IMR-90 (cell line): ENCODE data around the gene MBOAT2. TPM values are rescaled to one million over a fixed set of nuclear protein-coding genes. Genes with fewer than 3 reads are reported as not detected.

Experiments
- ATAC-seq: fragments of 200-7000 bp; cut with Tn5 transposase; 2 replicates; pipeline ENCODE4 v1.9.1; 2020; ENCODE audit warnings: low read depth, mild to moderate bottlenecking, moderate library complexity
- BruUV-seq: library from RNA; stranded (reverse); fragments of 400-500 nt; replicated peaks from 2 replicates; lab custom pipeline; 2021; lab: Mats Ljungman, UMichigan
- CTCF ChIA-PET: fragments of 300-600 bp; formaldehyde crosslinking; extraction: SDS; loops from one replicate; lab custom pipeline; 2021; ENCODE audit warnings: antibody characterized with exemption; lab: Yijun Ruan, JAX
- POLR2A ChIA-PET: fragments of 300-600 bp; sonication (Branson Sonifier 250); formaldehyde crosslinking; loops from one replicate; lab custom pipeline; 2022; ENCODE audit warnings: antibody characterized with exemption; ENCODE audit not compliant: unreplicated experiment; lab: Charles Lee
- DNase-seq: peaks from one replicate; pipeline ENCODE4 v3.0.0; 2013
- H2AFZ ChIP-seq: replicated peaks from 2 replicates; pipeline ENCODE3; 2013; ENCODE audit warnings: low read length, mild to moderate bottlenecking; ENCODE audit not compliant: poor library complexity
- H2AK5ac ChIP-seq: 2 replicates; pipeline ENCODE4 v1.6.1; 2013; ENCODE audit warnings: low read depth, low read length, inconsistent platforms
- H2AK9ac ChIP-seq: replicated peaks from 2 replicates; pipeline ENCODE3; 2013; ENCODE audit warnings: mild to moderate bottlenecking, low read depth, low read length, moderate library complexity; ENCODE audit not compliant: poor library complexity
- H2BK120ac ChIP-seq: 2 replicates; pipeline ENCODE4 v1.6.1; 2013; ENCODE audit warnings: low read depth, low read length, inconsistent platforms
- H2BK15ac ChIP-seq: 3 replicates; pipeline ENCODE4 v1.6.1; 2013; ENCODE audit warnings: low read depth, low read length, inconsistent platforms
- H2BK20ac ChIP-seq: 2 replicates; pipeline ENCODE4 v1.6.1; 2013; ENCODE audit warnings: low read depth, mild to moderate bottlenecking, inconsistent platforms, low read length, moderate library complexity
- H2BK5ac ChIP-seq: 2 replicates; pipeline ENCODE4 v1.6.1; 2013; ENCODE audit warnings: mild to moderate bottlenecking, low read depth, low read length, inconsistent platforms; ENCODE audit not compliant: poor library complexity, severe bottlenecking
- H3K14ac ChIP-seq: replicated peaks from 2 replicates; pipeline ENCODE4 v1.6.1; 2013; ENCODE audit warnings: low read depth, low read length, inconsistent platforms
- H3K18ac ChIP-seq: 2 replicates; pipeline ENCODE4 v1.6.1; 2013; ENCODE audit warnings: low read depth, low read length, control low read depth
- H3K23ac ChIP-seq: 2 replicates; pipeline ENCODE4 v1.6.1; 2013; ENCODE audit warnings: low read depth, low read length, inconsistent platforms
- H3K27ac ChIP-seq: 2 replicates; pipeline ENCODE4 v1.5.1; 2013; ENCODE audit warnings: mild to moderate bottlenecking, control low read depth, low read length; ENCODE audit not compliant: insufficient read depth
- H3K27me3 ChIP-seq: 2 replicates; pipeline ENCODE4 v1.6.1; 2013; ENCODE audit warnings: low read length; ENCODE audit not compliant: control insufficient read depth, insufficient read depth
- H3K36me3 ChIP-seq: 2 replicates; pipeline ENCODE4 v1.6.1; 2013; ENCODE audit warnings: low read length, mixed read lengths; ENCODE audit not compliant: control insufficient read depth, insufficient read depth
- H3K4ac ChIP-seq: 2 replicates; pipeline ENCODE4 v1.6.1; 2013; ENCODE audit warnings: low read depth, low read length, inconsistent platforms
- H3K4me1 ChIP-seq: 2 replicates; pipeline ENCODE4 v1.6.1; 2013; ENCODE audit warnings: low read length, mixed read lengths; ENCODE audit not compliant: control insufficient read depth, insufficient read depth
- H3K4me2 ChIP-seq: 2 replicates; pipeline ENCODE4 v1.6.1; 2013; ENCODE audit warnings: low read depth, mild to moderate bottlenecking, control low read depth, low read length, moderate library complexity
- H3K4me3 ChIP-seq: 2 replicates; pipeline ENCODE4 v1.5.1; 2013; ENCODE audit warnings: low read depth, mild to moderate bottlenecking, control low read depth, low read length, moderate library complexity; ENCODE audit not compliant: insufficient read depth
- H3K56ac ChIP-seq: 2 replicates; pipeline ENCODE4 v1.6.1; 2013; ENCODE audit warnings: low read length, inconsistent platforms; ENCODE audit not compliant: insufficient read depth; ENCODE audit errors: extremely low read depth
- H3K79me1 ChIP-seq, 2 experiments: 2 replicates each; pipeline ENCODE4 v1.6.1; 2013; ENCODE audit warnings: low read length in 2 of 2, inconsistent platforms in 1 of 2, low read depth in 1 of 2
- H3K9ac ChIP-seq: 2 replicates; pipeline ENCODE4 v1.6.1; 2013; ENCODE audit warnings: low read depth, low read length, control low read depth
- H3K9me1 ChIP-seq: 2 replicates; pipeline ENCODE4 v1.6.1; 2013; ENCODE audit warnings: low read length, inconsistent platforms; ENCODE audit not compliant: insufficient read depth
- H3K9me3 ChIP-seq: 2 replicates; pipeline ENCODE4 v1.6.1; 2013; ENCODE audit warnings: low read length; ENCODE audit not compliant: control insufficient read depth, insufficient read depth
- H4K20me1 ChIP-seq: 2 replicates; pipeline ENCODE4 v1.6.1; 2013; ENCODE audit warnings: low read length, inconsistent platforms; ENCODE audit not compliant: insufficient read depth
- H4K5ac ChIP-seq: 2 replicates; pipeline ENCODE4 v1.6.1; 2013; ENCODE audit warnings: mild to moderate bottlenecking, low read depth, low read length, control low read depth
- H4K8ac ChIP-seq, 2 experiments: 2 replicates each; pipeline ENCODE4 v1.6.1; 2013; ENCODE audit warnings: low read depth in 2 of 2, low read length in 2 of 2, control low read depth in 1 of 2, inconsistent platforms in 1 of 2
- H4K91ac ChIP-seq: 2 replicates; pipeline ENCODE4 v1.6.1; 2013; ENCODE audit warnings: low read depth, low read length, inconsistent platforms; ENCODE audit not compliant: insufficient read depth
- BHLHE40 ChIP-seq: fragments of 150-350 bp; IDR thresholded peaks from 2 replicates; pipeline ENCODE4 v1.6.1; 2016; ENCODE audit warnings: mild to moderate bottlenecking, low read depth, low read length
- CEBPB ChIP-seq: IDR thresholded peaks from 2 replicates; pipeline ENCODE4 v1.6.1; 2012; ENCODE audit warnings: low read depth, low read length, improper control_type of control experiment
- CHD1 ChIP-seq: IDR thresholded peaks from 2 replicates; pipeline ENCODE4 v1.6.1; 2012; ENCODE audit warnings: low read depth, low read length, improper control_type of control experiment
- FOS ChIP-seq: fragments of 150-350 bp; IDR thresholded peaks from 2 replicates; pipeline ENCODE4 v1.6.1; 2016; ENCODE audit warnings: low read depth, low read length
- MAFK ChIP-seq: IDR thresholded peaks from 2 replicates; pipeline ENCODE4 v1.6.1; 2012; ENCODE audit warnings: low read depth, low read length, improper control_type of control experiment
- MAZ ChIP-seq: IDR thresholded peaks from 2 replicates; pipeline ENCODE4 v1.6.1; 2012; ENCODE audit warnings: low read depth, mild to moderate bottlenecking, low read length, improper control_type of control experiment, moderate library complexity, borderline replicate concordance
- MXI1 ChIP-seq: IDR thresholded peaks from 2 replicates; pipeline ENCODE4 v1.6.1; 2012; ENCODE audit warnings: low read depth, mild to moderate bottlenecking, low read length, moderate library complexity, borderline replicate concordance
- NFE2L2 ChIP-seq: fragments of 150-350 bp; IDR thresholded peaks from 2 replicates; pipeline ENCODE4 v1.6.1; 2016; ENCODE audit warnings: low read depth, mild to moderate bottlenecking, low read length
- POLR2A ChIP-seq: IDR thresholded peaks from 2 replicates; pipeline ENCODE4 v1.6.1; 2012; ENCODE audit warnings: mild to moderate bottlenecking, low read depth, low read length
- RAD21 ChIP-seq: IDR thresholded peaks from 2 replicates; pipeline ENCODE4 v1.6.1; 2012; ENCODE audit warnings: low read length, improper control_type of control experiment
- RCOR1 ChIP-seq: IDR thresholded peaks from 2 replicates; pipeline ENCODE4 v1.6.1; 2012; ENCODE audit warnings: mild to moderate bottlenecking, low read length, improper control_type of control experiment; ENCODE audit not compliant: insufficient replicate concordance
- RFX5 ChIP-seq: IDR thresholded peaks from 2 replicates; pipeline ENCODE4 v1.8.0; 2012; ENCODE audit warnings: low read depth, mild to moderate bottlenecking, low read length, moderate library complexity
- SMC3 ChIP-seq: fragments of 150-350 bp; IDR thresholded peaks from 2 replicates; pipeline ENCODE4 v1.6.1; 2016; ENCODE audit warnings: low read depth, mild to moderate bottlenecking, antibody characterized with exemption, low read length, moderate library complexity
- dilution Hi-C: fragments of 300-500 bp; cut with HindIII; formaldehyde crosslinking; loops from one replicate; pipeline ENCODE4 v1.14.3; 2018; ENCODE audit warnings: low sequenced_read_pairs; ENCODE audit not compliant: unreplicated experiment
- in situ Hi-C: fragments of 300-500 bp; cut with MboI; formaldehyde crosslinking; loops from 3 replicates; pipeline ENCODE4 v1.14.3; 2019; ENCODE audit warnings: low sequenced_read_pairs, inconsistent platforms, mixed read lengths
- intact Hi-C: fragments of 100-400 bp; cut with micrococcal nuclease; formaldehyde crosslinking; loops from 2 replicates; pipeline ENCODE4 v1.10.0; 2022
- polyA plus RNA-seq, 3 experiments: library from polyadenylated mRNA; depleted of rRNA; stranded (reverse); fragments of >200 nt; gene quantifications; 2 replicates each; pipeline ENCODE4 v1.2.3, GENCODE V29; 2012; ENCODE audit warnings: low replicate concordance in 1 of 3
- total RNA-seq: library from RNA; depleted of rRNA; stranded (reverse); fragments of >200 nt; gene quantifications from 2 replicates; pipeline ENCODE4 v1.2.3, GENCODE V29; 2012
- TF ChIP-seq, protein P1 (sequence below): fragments of 150-350 bp; IDR thresholded peaks from 2 replicates; pipeline ENCODE4 v1.6.1; 2017; ENCODE audit warnings: mild to moderate bottlenecking, antibody characterized with exemption, low read length, low read depth
- TF ChIP-seq, protein P2 (sequence below): conservative IDR thresholded peaks from 2 replicates; pipeline ENCODE4 v1.5.1; 2012; ENCODE audit warnings: mild to moderate bottlenecking, low read depth, low read length, improper control_type of control experiment
- TF ChIP-seq, protein P3 (sequence below): fragments of 150-350 bp; IDR thresholded peaks from 2 replicates; pipeline ENCODE4 v1.6.1; 2016; ENCODE audit warnings: low read depth, mild to moderate bottlenecking, low read length, moderate library complexity, borderline replicate concordance

The MBOAT2 gene
- total and polyA plus RNA-seq, 2 of the 4 experiments (the other 2 are of a cell fraction) = 33.9 to 102 TPM

DNA sequence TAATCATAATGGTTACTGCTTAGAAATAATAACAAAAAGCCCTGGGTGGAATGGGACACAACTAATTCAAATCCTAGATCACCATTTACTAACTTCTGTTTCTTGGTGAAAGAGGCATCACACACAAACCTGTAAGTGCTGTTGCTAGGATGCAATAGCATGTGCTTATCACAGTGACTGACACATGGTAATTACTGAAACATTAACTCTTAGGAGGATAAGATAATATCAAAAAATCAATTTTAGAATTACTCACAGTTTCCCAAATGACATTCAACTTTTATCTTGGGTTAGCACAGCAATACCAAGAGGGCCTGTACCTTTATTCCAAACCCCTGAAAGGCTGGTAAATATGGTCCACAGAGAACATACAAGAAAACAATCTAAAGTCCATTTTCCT, 69.1 kb downstream of the MBOAT2 start:
- Histone ChIP-seq H3K4me2 (no peak overlapping the region), H2AK5ac (no peak overlapping the region), H3K56ac (no peak overlapping the region), H4K20me1 (no peaks in the 10 kb centered on the region), H3K18ac (no peak overlapping the region), H2AFZ (no peak overlapping the region), H3K4me3 (no peak overlapping the region), H3K36me3 (peaks cover 22% of the 10 kb centered on the region), H3K27ac (no peak overlapping the region), H3K9me3 (no peaks in the 10 kb centered on the region), H3K14ac (no peak overlapping the region), H2BK20ac (no peak overlapping the region), H4K8ac (no peak overlapping the region), H3K23ac (no peak overlapping the region), H2BK120ac (no peak overlapping the region), H4K91ac (no peak overlapping the region), H2BK5ac (no peak overlapping the region), H2BK15ac (no peak overlapping the region), H3K4ac (no peak overlapping the region), H4K5ac (no peak overlapping the region), H3K9ac (no peak overlapping the region), H2AK9ac (no peak overlapping the region), H3K27me3 (no peaks in the 10 kb centered on the region), H3K79me1 (peaks cover 5 to 16% of the 10 kb centered on the region in 2 experiments; a peak in 2 of 4 replicates), H3K9me1 (peaks cover 12% of the 10 kb centered on the region), H3K4me1 (0 out of 2 replicates have a peak, but pooled peaks cover 2% of the 10 kb centered on the region)
- DNase-seq (no peak), ATAC-seq (no peak)
- in situ Hi-C loops = no loop called here
- BruUV-seq = no TSS peak
- TF ChIP-seq MAFK (no peak), BHLHE40 (no peak), RAD21 (no peak), FOS (no peak), RCOR1 (no peak), RFX5 (no peak), CEBPB (no peak), CHD1 (no peak), POLR2A (no peak), NFE2L2 (no peak), MAZ (no peak), SMC3 (no peak), MXI1 (no peak)
- TF ChIP-seq, protein P1, sequence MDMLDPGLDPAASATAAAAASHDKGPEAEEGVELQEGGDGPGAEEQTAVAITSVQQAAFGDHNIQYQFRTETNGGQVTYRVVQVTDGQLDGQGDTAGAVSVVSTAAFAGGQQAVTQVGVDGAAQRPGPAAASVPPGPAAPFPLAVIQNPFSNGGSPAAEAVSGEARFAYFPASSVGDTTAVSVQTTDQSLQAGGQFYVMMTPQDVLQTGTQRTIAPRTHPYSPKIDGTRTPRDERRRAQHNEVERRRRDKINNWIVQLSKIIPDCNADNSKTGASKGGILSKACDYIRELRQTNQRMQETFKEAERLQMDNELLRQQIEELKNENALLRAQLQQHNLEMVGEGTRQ = no peak
- TF ChIP-seq, protein P2, sequence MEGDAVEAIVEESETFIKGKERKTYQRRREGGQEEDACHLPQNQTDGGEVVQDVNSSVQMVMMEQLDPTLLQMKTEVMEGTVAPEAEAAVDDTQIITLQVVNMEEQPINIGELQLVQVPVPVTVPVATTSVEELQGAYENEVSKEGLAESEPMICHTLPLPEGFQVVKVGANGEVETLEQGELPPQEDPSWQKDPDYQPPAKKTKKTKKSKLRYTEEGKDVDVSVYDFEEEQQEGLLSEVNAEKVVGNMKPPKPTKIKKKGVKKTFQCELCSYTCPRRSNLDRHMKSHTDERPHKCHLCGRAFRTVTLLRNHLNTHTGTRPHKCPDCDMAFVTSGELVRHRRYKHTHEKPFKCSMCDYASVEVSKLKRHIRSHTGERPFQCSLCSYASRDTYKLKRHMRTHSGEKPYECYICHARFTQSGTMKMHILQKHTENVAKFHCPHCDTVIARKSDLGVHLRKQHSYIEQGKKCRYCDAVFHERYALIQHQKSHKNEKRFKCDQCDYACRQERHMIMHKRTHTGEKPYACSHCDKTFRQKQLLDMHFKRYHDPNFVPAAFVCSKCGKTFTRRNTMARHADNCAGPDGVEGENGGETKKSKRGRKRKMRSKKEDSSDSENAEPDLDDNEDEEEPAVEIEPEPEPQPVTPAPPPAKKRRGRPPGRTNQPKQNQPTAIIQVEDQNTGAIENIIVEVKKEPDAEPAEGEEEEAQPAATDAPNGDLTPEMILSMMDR = no peak
- TF ChIP-seq, protein P3, sequence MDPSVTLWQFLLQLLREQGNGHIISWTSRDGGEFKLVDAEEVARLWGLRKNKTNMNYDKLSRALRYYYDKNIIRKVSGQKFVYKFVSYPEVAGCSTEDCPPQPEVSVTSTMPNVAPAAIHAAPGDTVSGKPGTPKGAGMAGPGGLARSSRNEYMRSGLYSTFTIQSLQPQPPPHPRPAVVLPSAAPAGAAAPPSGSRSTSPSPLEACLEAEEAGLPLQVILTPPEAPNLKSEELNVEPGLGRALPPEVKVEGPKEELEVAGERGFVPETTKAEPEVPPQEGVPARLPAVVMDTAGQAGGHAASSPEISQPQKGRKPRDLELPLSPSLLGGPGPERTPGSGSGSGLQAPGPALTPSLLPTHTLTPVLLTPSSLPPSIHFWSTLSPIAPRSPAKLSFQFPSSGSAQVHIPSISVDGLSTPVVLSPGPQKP = no peak
- CTCF ChIA-PET = no interaction called here
- intact Hi-C loops = no loop called here
- dilution Hi-C loops = no loop called here
- POLR2A ChIA-PET = no interaction called here
